ENCODE data around the gene ADAM17. TPM values are rescaled to one million over a fixed set of nuclear protein-coding genes. Genes with fewer than 3 reads are reported as not detected.

The ADAM17 gene
- polyA plus RNA-seq, 1 of the 3 experiments (the other 2 are of a cell fraction), result 17.1 TPM

GRCh38 chr2:9488583-9489547 is 66.8 kb downstream of the ADAM17 start:
- TF ChIP-seq FOXJ3 (CRISPR knock-in tag; IDR thresholded peaks at IDR 0.05), result no peak
- TF ChIP-seq NRF1 (IDR thresholded peaks at IDR 0.05; ENCODE audit: low read depth, low read length), result no peak
- no peak for TF ChIP-seq TEAD4 (IDR thresholded peaks at IDR 0.05; ENCODE audit: borderline replicate concordance, insufficient read depth)
- no peak for TF ChIP-seq RCOR1 (IDR thresholded peaks at IDR 0.05; ENCODE audit: low read length)
- TF ChIP-seq EP300 (IDR thresholded peaks at IDR 0.05; ENCODE audit: borderline replicate concordance in 1 of 2, low read depth in 1 of 2, low read length in 1 of 2), result no peak
- no peak for TF ChIP-seq CTCF (IDR thresholded peaks at IDR 0.05)
- Histone ChIP-seq H3K27me3 (ENCODE audit: insufficient read depth) (no peaks in the 10 kb centered on the region), H3K9me3 (no peaks in the 10 kb centered on the region), H3K4me2 (no peak overlapping the region), H3K79me2 (ENCODE audit: insufficient read depth) (peaks cover 15% of the 10 kb centered on the region; the same call in 1 of the 2 replicates), H2AFZ (ENCODE audit: low read depth) (no peak overlapping the region), H4K20me1 (ENCODE audit: insufficient read depth) (peaks cover 4% of the 10 kb centered on the region; the same call in 1 of the 2 replicates), H3K4me1 (ENCODE audit: control insufficient read depth in 1 of 2, insufficient read depth in 2 of 2, low read depth in 1 of 2, low read length in 1 of 2) (no peaks in the 10 kb centered on the region; a peak in 1 of 4 replicates), H3K36me3 (replicated peaks in 1 of 2; ENCODE audit: control insufficient read depth in 1 of 2, insufficient read depth in 2 of 2, low read length in 1 of 2) (peaks cover 96 to 97% of the 10 kb centered on the region in 2 experiments), H3K27ac (ENCODE audit: low read depth in 2 of 2, low read length in 1 of 2) (peak overlapping the region in 1 of 2 experiments; percentile 10; a peak in 2 of 4 replicates), H3K9me2 (no peaks in the 10 kb centered on the region), H3F3A (replicated peaks; ENCODE audit: insufficient read depth) (peaks cover 12% of the 10 kb centered on the region), H3K4me3 (ENCODE audit: low read depth in 2 of 2, low read length in 1 of 2) (no peak overlapping the region), H3K9ac (no peak overlapping the region)
- DNase-seq, result no peak
- ChIA-PET POLR2A (no interaction called here), CTCF (interaction anchor here (1.6 kb wide), 1 partner anchor 18 kb away, joined by 5 read pairs; no protein-coding TSS in a partner anchor)
- 95% methylated on average over 1 of the region's 1 CpG for WGBS (ENCODE audit: low lambda C conversion rate)

GRCh38 chr2:9484533-9484932 is 71.1 kb downstream of the ADAM17 start:
- Histone ChIP-seq H3F3A (replicated peaks; ENCODE audit: insufficient read depth) (peaks cover 25% of the 10 kb centered on the region), H3K9me2 (no peaks in the 10 kb centered on the region), H4K20me1 (ENCODE audit: insufficient read depth) (peaks cover 4% of the 10 kb centered on the region; the same call in 1 of the 2 replicates), H3K4me2 (no peak overlapping the region), H3K36me3 (replicated peaks in 1 of 2; ENCODE audit: control insufficient read depth in 1 of 2, insufficient read depth in 2 of 2, low read length in 1 of 2) (peaks cover 85 to 86% of the 10 kb centered on the region in 2 experiments), H3K9me3 (no peaks in the 10 kb centered on the region), H3K79me2 (ENCODE audit: insufficient read depth) (peaks cover 29% of the 10 kb centered on the region), H3K4me3 (ENCODE audit: low read depth in 2 of 2, low read length in 1 of 2) (no peak overlapping the region), H3K27me3 (ENCODE audit: insufficient read depth) (no peaks in the 10 kb centered on the region), H3K9ac (no peak overlapping the region), H3K27ac (ENCODE audit: low read depth in 2 of 2, low read length in 1 of 2) (no peak overlapping the region; a peak in 1 of 4 replicates), H2AFZ (ENCODE audit: low read depth) (no peak overlapping the region), H3K4me1 (ENCODE audit: control insufficient read depth in 1 of 2, insufficient read depth in 2 of 2, low read depth in 1 of 2, low read length in 1 of 2) (peaks cover 0 to 14% of the 10 kb centered on the region in 2 experiments; a peak in 1 of 4 replicates)
- ChIA-PET CTCF (interaction anchor here (1.2 to 3.5 kb wide), 2 partner anchors 8 to 30 kb away, joined by 3 to 12 read pairs; no protein-coding TSS in a partner anchor), POLR2A (interaction anchor here (0.6 to 1.6 kb wide), 2 partner anchors 19 to 146 kb away, joined by 3 to 6 read pairs; partner anchors contain the start of gene YWHAQ)
- DNase-seq, result no peak
- TF ChIP-seq FOXM1 (IDR thresholded peaks at IDR 0.05; ENCODE audit: low read depth), result no peak
- no peak for TF ChIP-seq RXRA (IDR thresholded peaks at IDR 0.05; ENCODE audit: borderline replicate concordance, low read depth)
- TF ChIP-seq GATA2 (CRISPR knock-in tag; IDR thresholded peaks at IDR 0.05), result no peak
- TF ChIP-seq TEAD4 (IDR thresholded peaks at IDR 0.05; ENCODE audit: borderline replicate concordance, insufficient read depth), result no peak
- no peak for TF ChIP-seq TCF12 (IDR thresholded peaks at IDR 0.05)
- 88% methylated on average over 5 of the region's 5 CpGs for WGBS (ENCODE audit: low lambda C conversion rate)
